ENCODE results near the gene FBN2. TPM values are rescaled to one million over a fixed set of nuclear protein-coding genes. Genes with fewer than 3 reads are reported as not detected.
A peak's percentile ranks its signal among the peaks of the same experiment; 100 is the strongest.

The FBN2 gene
- total and polyA plus RNA-seq, 2 experiments from 2014 or later, result 725 to 2,094 TPM

GRCh38 chr5:128434993-128435392 lies 103.1 kb downstream of the FBN2 start:
- Histone ChIP-seq H3K9me3 (ENCODE audit: low read depth) (no peaks in the 10 kb centered on the region), H3K27me3 (no peaks in the 10 kb centered on the region), H3K27ac (peak overlapping the region; percentile 78), H3K4me1 (ENCODE audit: low read depth) (peaks cover 40% of the 10 kb centered on the region), H3K36me3 (peaks cover 55% of the 10 kb centered on the region), H3K4me3 (no peak overlapping the region)
- DNase-seq (ENCODE audit: low read depth in 1 of 2, low spot score in 1 of 2), result no peak
- TF ChIP-seq, protein P1, sequence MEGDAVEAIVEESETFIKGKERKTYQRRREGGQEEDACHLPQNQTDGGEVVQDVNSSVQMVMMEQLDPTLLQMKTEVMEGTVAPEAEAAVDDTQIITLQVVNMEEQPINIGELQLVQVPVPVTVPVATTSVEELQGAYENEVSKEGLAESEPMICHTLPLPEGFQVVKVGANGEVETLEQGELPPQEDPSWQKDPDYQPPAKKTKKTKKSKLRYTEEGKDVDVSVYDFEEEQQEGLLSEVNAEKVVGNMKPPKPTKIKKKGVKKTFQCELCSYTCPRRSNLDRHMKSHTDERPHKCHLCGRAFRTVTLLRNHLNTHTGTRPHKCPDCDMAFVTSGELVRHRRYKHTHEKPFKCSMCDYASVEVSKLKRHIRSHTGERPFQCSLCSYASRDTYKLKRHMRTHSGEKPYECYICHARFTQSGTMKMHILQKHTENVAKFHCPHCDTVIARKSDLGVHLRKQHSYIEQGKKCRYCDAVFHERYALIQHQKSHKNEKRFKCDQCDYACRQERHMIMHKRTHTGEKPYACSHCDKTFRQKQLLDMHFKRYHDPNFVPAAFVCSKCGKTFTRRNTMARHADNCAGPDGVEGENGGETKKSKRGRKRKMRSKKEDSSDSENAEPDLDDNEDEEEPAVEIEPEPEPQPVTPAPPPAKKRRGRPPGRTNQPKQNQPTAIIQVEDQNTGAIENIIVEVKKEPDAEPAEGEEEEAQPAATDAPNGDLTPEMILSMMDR (IDR thresholded peaks at IDR 0.05; ENCODE audit: low read depth, low read length), result no peak

DNA sequence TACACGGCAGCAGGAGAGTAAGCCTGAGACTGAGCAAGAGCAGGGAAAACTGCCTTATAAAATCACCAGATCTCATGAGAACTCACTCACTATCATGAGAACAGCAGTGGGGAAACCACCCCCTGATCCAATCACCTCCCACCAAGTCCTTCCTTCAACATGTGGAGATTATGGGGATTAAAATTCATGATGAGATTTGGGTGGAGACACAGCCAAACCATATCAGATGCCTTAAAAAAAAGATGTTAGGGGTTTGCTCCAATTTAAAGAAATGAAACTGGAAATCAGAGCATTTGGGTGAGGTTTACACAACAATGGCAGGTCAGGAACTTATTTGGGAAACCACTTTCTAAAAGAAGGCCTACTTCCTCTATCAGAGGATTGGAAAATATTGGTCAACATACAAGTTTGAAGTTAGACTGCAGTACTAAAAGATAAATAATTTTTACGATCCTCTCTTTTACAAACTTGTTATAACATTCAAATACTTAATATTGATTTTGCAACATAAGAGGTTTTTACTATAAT lies 105.1 kb downstream of the FBN2 start:
- no peak for DNase-seq (ENCODE audit: low read depth in 1 of 2, low spot score in 1 of 2)
- H3K4me3 ChIP-seq, result no peak overlapping the region

GRCh38 chr5:128427921-128428320 lies 110.1 kb downstream of the FBN2 start:
- no peaks in the 10 kb centered on the region for H3K27me3 ChIP-seq
- DNase-seq (ENCODE audit: low read depth in 1 of 2, low spot score in 1 of 2), result peak in 1 of 2 donors; percentile 70
- H3K36me3 ChIP-seq, result peaks cover 63% of the 10 kb centered on the region
- no peak overlapping the region for H3K4me3 ChIP-seq
- H3K27ac ChIP-seq, result peak overlapping the region; percentile 63
- TF ChIP-seq, protein P1 (IDR thresholded peaks at IDR 0.05; ENCODE audit: low read depth, low read length), result no peak
- peaks cover 68% of the 10 kb centered on the region for H3K4me1 ChIP-seq (ENCODE audit: low read depth)
- no peaks in the 10 kb centered on the region for H3K9me3 ChIP-seq (ENCODE audit: low read depth)

More for the DNA sequence above, 105.1 kb downstream of the FBN2 start:
- Histone ChIP-seq H3K9me3 (ENCODE audit: low read depth) (no peaks in the 10 kb centered on the region), H3K36me3 (peaks cover 63% of the 10 kb centered on the region), H3K4me1 (ENCODE audit: low read depth) (peaks cover 61% of the 10 kb centered on the region), H3K27ac (peak overlapping the region; percentile 75), H3K27me3 (no peaks in the 10 kb centered on the region)
- TF ChIP-seq, protein P1 (IDR thresholded peaks at IDR 0.05; ENCODE audit: low read depth, low read length), result no peak

- no peak for DNase-seq (ENCODE audit: low read depth in 1 of 2, low spot score in 1 of 2)
These were observed 111.9 kb downstream of the FBN2 start for GRCh38 chr5:128426090-128426534.

DNA sequence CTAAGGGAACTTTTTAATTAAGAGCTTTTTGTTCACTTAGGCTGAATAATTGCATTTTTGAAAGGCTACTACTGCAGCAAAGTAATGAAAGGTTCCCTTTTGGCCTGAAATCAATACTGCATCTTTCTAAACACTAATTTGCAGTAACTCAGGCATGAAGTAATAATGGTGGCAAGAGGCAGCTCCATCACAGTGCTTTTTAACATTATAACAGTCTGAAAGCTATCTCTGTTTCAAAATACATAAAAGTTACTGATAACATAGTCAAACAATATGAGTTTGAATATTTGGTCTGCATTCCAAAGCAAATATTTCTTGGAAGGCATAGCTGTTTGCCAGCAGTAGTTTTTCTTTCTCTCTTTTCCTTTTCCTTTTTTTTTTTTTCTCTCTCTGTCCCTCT lies 113.4 kb downstream of the FBN2 start:
- Histone ChIP-seq H3K4me1 (ENCODE audit: low read depth) (peaks cover 56% of the 10 kb centered on the region), H3K9me3 (ENCODE audit: low read depth) (no peaks in the 10 kb centered on the region), H3K36me3 (peaks cover 68% of the 10 kb centered on the region), H3K4me3 (no peak overlapping the region), H3K27ac (peak overlapping the region; percentile 63), H3K27me3 (no peaks in the 10 kb centered on the region)
- TF ChIP-seq, protein P1 (IDR thresholded peaks at IDR 0.05; ENCODE audit: low read depth, low read length), result no peak
- DNase-seq (ENCODE audit: low read depth in 1 of 2, low spot score in 1 of 2), result peak in 1 of 2 donors; percentile 34

More at GRCh38 chr5:128426090-128426534, 111.9 kb downstream of the FBN2 start:
- H3K4me1 ChIP-seq (ENCODE audit: low read depth), result peaks cover 64% of the 10 kb centered on the region
- peak overlapping the region; percentile 63 for H3K27ac ChIP-seq
- H3K36me3 ChIP-seq, result peaks cover 65% of the 10 kb centered on the region
- no peak overlapping the region for H3K4me3 ChIP-seq
- no peaks in the 10 kb centered on the region for H3K27me3 ChIP-seq
- TF ChIP-seq, protein P1 (IDR thresholded peaks at IDR 0.05; ENCODE audit: low read depth, low read length), result no peak
- no peaks in the 10 kb centered on the region for H3K9me3 ChIP-seq (ENCODE audit: low read depth)

All from cardiac muscle cell (in vitro differentiated cells and primary cell).